ENCODE measurements around the gene ANKS1B. TPM values are rescaled to one million over a fixed set of nuclear protein-coding genes. Genes with fewer than 3 reads are reported as not detected.

The ANKS1B gene
- polyA plus RNA-seq, 3 donors, result not detected

DNA sequence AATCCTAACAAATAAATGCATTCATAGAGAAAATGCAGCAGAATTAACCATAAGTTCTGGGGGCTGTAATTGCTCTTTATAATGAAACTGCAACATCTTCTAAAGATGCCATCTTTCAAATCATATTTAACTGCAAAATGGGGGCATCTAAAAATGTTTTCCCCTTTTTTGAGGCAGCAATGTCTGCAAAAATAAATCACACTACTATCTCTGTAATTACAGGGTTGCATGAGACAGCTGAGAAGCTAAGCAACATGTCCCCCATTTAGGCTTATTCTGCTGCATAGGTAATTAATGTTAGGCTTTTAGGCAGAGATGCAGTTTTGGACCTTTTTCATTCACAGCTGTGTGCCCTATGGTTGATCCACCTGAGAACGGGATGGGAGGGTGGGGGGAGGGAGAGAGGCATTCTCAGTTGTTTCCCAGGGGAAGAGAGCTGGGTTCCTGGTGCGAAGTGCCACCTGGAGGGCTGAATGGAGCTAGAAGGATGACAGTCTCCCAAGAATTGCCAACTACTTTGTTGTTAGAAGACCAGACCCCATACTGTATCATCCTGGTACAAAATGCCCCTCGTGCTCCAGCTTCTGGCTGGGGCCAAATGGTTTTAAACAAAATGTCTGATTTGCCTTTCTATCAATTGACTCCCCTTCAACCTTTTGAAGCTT lies 1185.5 kb downstream of the ANKS1B start:
- H3K4me3 Mint-ChIP-seq, result no peak overlapping the region
- no peak overlapping the region for H3K27ac Mint-ChIP-seq
- TF ChIP-seq, protein P1, sequence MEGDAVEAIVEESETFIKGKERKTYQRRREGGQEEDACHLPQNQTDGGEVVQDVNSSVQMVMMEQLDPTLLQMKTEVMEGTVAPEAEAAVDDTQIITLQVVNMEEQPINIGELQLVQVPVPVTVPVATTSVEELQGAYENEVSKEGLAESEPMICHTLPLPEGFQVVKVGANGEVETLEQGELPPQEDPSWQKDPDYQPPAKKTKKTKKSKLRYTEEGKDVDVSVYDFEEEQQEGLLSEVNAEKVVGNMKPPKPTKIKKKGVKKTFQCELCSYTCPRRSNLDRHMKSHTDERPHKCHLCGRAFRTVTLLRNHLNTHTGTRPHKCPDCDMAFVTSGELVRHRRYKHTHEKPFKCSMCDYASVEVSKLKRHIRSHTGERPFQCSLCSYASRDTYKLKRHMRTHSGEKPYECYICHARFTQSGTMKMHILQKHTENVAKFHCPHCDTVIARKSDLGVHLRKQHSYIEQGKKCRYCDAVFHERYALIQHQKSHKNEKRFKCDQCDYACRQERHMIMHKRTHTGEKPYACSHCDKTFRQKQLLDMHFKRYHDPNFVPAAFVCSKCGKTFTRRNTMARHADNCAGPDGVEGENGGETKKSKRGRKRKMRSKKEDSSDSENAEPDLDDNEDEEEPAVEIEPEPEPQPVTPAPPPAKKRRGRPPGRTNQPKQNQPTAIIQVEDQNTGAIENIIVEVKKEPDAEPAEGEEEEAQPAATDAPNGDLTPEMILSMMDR (IDR thresholded peaks at IDR 0.05), result no peak

DNA sequence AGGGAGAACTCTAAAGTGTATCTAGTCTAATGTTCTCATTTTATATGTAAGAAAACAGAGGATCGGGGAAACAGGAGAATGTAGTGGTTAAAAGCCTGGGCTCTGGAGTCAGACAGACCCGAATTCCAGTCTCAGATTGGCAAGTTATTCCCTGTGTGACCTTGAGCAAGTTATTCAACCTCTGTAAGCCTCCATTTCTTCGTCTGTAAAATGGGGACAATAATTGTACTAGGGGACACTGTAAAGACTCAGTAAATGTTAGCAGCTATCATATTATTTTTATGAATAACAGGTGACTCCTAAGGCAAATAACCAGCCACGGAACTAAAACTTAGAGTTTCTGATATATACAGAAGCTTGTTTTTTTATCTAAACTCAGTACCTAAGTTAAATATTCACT lies 1187.5 kb downstream of the ANKS1B start:
- Mint-ChIP-seq H3K36me3 (no peaks in the 10 kb centered on the region), H3K9me3 (no peaks in the 10 kb centered on the region), H3K27me3 (ENCODE audit: low read depth in 3 of 3) (peaks cover 5 to 16% (median 6%) of the 10 kb centered on the region in 3 donors), H3K4me3 (no peak overlapping the region), H3K4me1 (no peaks in the 10 kb centered on the region), H3K27ac (no peak overlapping the region)
- H4K20me1 ChIP-seq (ENCODE audit: insufficient read depth, low read length), result no peaks in the 10 kb centered on the region
- H3K9ac ChIP-seq (ENCODE audit: insufficient read depth, low read length, poor library complexity, severe bottlenecking), result no peak overlapping the region
- no peaks in the 10 kb centered on the region for H3K4me1 ChIP-seq (ENCODE audit: control insufficient read depth in 1 of 2, insufficient read depth in 2 of 2, low read length in 2 of 2)
- H3K4me2 ChIP-seq (replicated peaks; ENCODE audit: extremely low read depth, low read length, poor library complexity, severe bottlenecking), result no peak overlapping the region
- intact Hi-C loops (cut with micrococcal nuclease), result no loop called here
- H3K9me3 ChIP-seq (replicated peaks in 1 of 2; ENCODE audit: control insufficient read depth in 1 of 2, insufficient read depth in 1 of 2, low read length in 2 of 2), result no peaks in the 10 kb centered on the region
- H3K36me3 ChIP-seq (replicated peaks in 1 of 2; ENCODE audit: control insufficient read depth in 1 of 2, insufficient read depth in 2 of 2, low read length in 2 of 2), result no peaks in the 10 kb centered on the region
- no peaks in the 10 kb centered on the region for H3K79me2 ChIP-seq (ENCODE audit: insufficient read depth, low read length)
- TF ChIP-seq, protein P1 (IDR thresholded peaks at IDR 0.05), result no peak
- no peak for DNase-seq
- 83% methylated on average over 1 of the region's 4 CpGs for WGBS (ENCODE audit: insufficient coverage)
- H3K4me3 ChIP-seq (replicated peaks in 1 of 3; ENCODE audit: low read depth in 2 of 3, low read length in 3 of 3), result no peak overlapping the region
- no peak overlapping the region for H3K27ac ChIP-seq (ENCODE audit: low read depth in 1 of 2, low read length in 2 of 2)
- no peak overlapping the region for H2AFZ ChIP-seq (ENCODE audit: insufficient read depth, low read depth, low read length, poor library complexity, severe bottlenecking)
- no peaks in the 10 kb centered on the region for H3K27me3 ChIP-seq (ENCODE audit: control insufficient read depth in 2 of 2, insufficient read depth in 2 of 2, low read length in 2 of 2)

More for the DNA sequence above, 1185.5 kb downstream of the ANKS1B start:
- intact Hi-C loops (cut with micrococcal nuclease), result no loop called here
- Histone ChIP-seq H3K9ac (ENCODE audit: insufficient read depth, low read length, poor library complexity, severe bottlenecking) (no peak overlapping the region), H3K79me2 (ENCODE audit: insufficient read depth, low read length) (no peaks in the 10 kb centered on the region), H3K36me3 (replicated peaks in 1 of 2; ENCODE audit: control insufficient read depth in 1 of 2, insufficient read depth in 2 of 2, low read length in 2 of 2) (no peaks in the 10 kb centered on the region), H3K27me3 (ENCODE audit: control insufficient read depth in 2 of 2, insufficient read depth in 2 of 2, low read length in 2 of 2) (no peaks in the 10 kb centered on the region), H3K27ac (ENCODE audit: low read depth in 1 of 2, low read length in 2 of 2) (no peak overlapping the region), H3K4me2 (replicated peaks; ENCODE audit: extremely low read depth, low read length, poor library complexity, severe bottlenecking) (no peak overlapping the region), H2AFZ (ENCODE audit: insufficient read depth, low read depth, low read length, poor library complexity, severe bottlenecking) (no peak overlapping the region), H3K9me3 (replicated peaks in 1 of 2; ENCODE audit: control insufficient read depth in 1 of 2, insufficient read depth in 1 of 2, low read length in 2 of 2) (no peaks in the 10 kb centered on the region), H3K4me1 (ENCODE audit: control insufficient read depth in 1 of 2, insufficient read depth in 2 of 2, low read length in 2 of 2) (no peaks in the 10 kb centered on the region), H4K20me1 (ENCODE audit: insufficient read depth, low read length) (no peaks in the 10 kb centered on the region), H3K4me3 (replicated peaks in 1 of 3; ENCODE audit: low read depth in 2 of 3, low read length in 3 of 3) (no peak overlapping the region)
- no peaks in the 10 kb centered on the region for H3K4me1 Mint-ChIP-seq
- no peak for DNase-seq
- no peaks in the 10 kb centered on the region for H3K9me3 Mint-ChIP-seq
- 62% methylated on average over 2 of the region's 3 CpGs for WGBS (ENCODE audit: insufficient coverage)
- H3K27me3 Mint-ChIP-seq (ENCODE audit: low read depth in 3 of 3), result peaks cover 2 to 11% (median 8%) of the 10 kb centered on the region in 3 donors
- no peaks in the 10 kb centered on the region for H3K36me3 Mint-ChIP-seq

All from CD14-positive monocyte (primary cell).